BLaER1 treated with 17β-estradiol and CSF1 and Interleukin-3, amounts not matched to agents 10 nM and 100 nM (cell line): ENCODE data around the gene DCTD.

ENCODE experiments used
- H3K27ac ChIP-seq, 11 experiments: shearing (Covaris generic); formaldehyde crosslinking; 2 replicates each; pipeline ENCODE4 v1.8.1; 2022
- H3K27me3 ChIP-seq, 11 experiments: shearing (Covaris generic); formaldehyde crosslinking; 2 replicates each; pipeline ENCODE4 v1.8.1; 2022
- H3K36me3 ChIP-seq, 11 experiments: shearing (Covaris generic); formaldehyde crosslinking; 2 replicates each; pipeline ENCODE4 v1.8.1; 2022
- H3K4me1 ChIP-seq, 10 experiments: shearing (Covaris generic); formaldehyde crosslinking; 2 replicates each; pipeline ENCODE4 v1.8.1; 2022
- H3K4me2 ChIP-seq, 11 experiments: shearing (Covaris generic); formaldehyde crosslinking; 2 replicates each; pipeline ENCODE4 v1.8.1; 2022
- H3K4me3 ChIP-seq, 10 experiments: shearing (Covaris generic); formaldehyde crosslinking; 2 replicates each; pipeline ENCODE4 v1.8.1; 2022
- H3K9ac ChIP-seq, 11 experiments: shearing (Covaris generic); formaldehyde crosslinking; 2 replicates each; pipeline ENCODE4 v1.8.1; 2022
- H3K9me3 ChIP-seq, 11 experiments: shearing (Covaris generic); formaldehyde crosslinking; replicated peaks in 1 of 11; 2 replicates each; pipeline ENCODE4 v1.8.1; 2022
- H4K20me1 ChIP-seq, 11 experiments: shearing (Covaris generic); formaldehyde crosslinking; 2 replicates each; pipeline ENCODE4 v1.8.1; 2022
- Cebpa-rat ChIP-seq, 11 experiments: shearing (Covaris generic); IDR thresholded peaks; 2 replicates each; pipeline ENCODE4 v1.8.1; 2022

DCTD gene

GRCh38 chr4:182840108-182840507, 77.1 kb downstream of the DCTD start:
- Histone ChIP-seq H3K27me3 (peaks cover 0 to 6% (median 3%) of the 10 kb centered on the region in 11 experiments; a peak in 10 of 22 replicates), H3K4me1 (peaks cover 0 to 10% (median 3%) of the 10 kb centered on the region in 10 experiments; a peak in 7 of 20 replicates), H3K9ac (no peak overlapping the region), H4K20me1 (no peaks in the 10 kb centered on the region), H3K36me3 (no peaks in the 10 kb centered on the region), H3K4me3 (no peak overlapping the region), H3K27ac (no peak overlapping the region), H3K9me3 (no peaks in the 10 kb centered on the region), H3K4me2 (no peak overlapping the region)
- no peak for TF ChIP-seq Cebpa-rat (IDR thresholded peaks at IDR 0.05)
